Ovary (tissue), 3 donors: Measurements from ENCODE around the gene ZNF549.

ENCODE experiments used
- EP300 ChIP-seq: sonication (generic); formaldehyde crosslinking; IDR thresholded peaks from one replicate; pipeline ENCODE4 v1.6.1; 2017; ENCODE audit warnings: antibody characterized with exemption
- POLR2A ChIP-seq: fragments of 450-650 bp; IDR thresholded peaks from one replicate; pipeline ENCODE4 v1.6.1; 2017; ENCODE audit warnings: antibody characterized with exemption, mild to moderate bottlenecking, moderate library complexity
- TF ChIP-seq, protein P1 (sequence below), 3 donors: fragments of 450-650 bp in 2 of 3; fragments of 200-600 bp in 1 of 3; IDR thresholded peaks; one replicate each; pipeline versions ENCODE4 v1.5.1 to v1.8.0; 2016 to 2022; ENCODE audit warnings: antibody characterized with exemption in 3 of 3, mild to moderate bottlenecking in 1 of 3
- donor health status: DM: no; HTN: no; CAD: no.

DNA sequence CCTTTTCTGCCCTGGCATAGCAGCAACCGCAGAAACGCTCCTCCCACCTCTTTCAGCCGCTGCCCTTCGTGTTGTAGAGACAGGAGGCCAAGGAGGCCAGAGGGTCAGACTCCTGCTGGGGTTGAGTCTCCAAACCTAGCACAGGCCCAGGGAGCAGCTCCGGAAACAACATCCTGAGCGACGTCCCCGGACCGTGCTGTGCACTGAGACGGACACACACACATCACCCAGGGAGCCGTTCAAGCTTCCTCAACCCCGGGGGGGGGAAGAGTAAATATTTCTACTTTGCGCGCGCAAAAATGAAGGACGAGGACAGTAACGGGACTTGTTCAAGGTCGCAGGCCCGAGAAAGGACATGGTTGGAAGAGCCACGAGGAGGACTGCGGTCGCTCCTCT lies 31.9 kb downstream of the ZNF549 start:
- TF ChIP-seq POLR2A (no peak), EP300 (no peak)
- TF ChIP-seq, protein P1, sequence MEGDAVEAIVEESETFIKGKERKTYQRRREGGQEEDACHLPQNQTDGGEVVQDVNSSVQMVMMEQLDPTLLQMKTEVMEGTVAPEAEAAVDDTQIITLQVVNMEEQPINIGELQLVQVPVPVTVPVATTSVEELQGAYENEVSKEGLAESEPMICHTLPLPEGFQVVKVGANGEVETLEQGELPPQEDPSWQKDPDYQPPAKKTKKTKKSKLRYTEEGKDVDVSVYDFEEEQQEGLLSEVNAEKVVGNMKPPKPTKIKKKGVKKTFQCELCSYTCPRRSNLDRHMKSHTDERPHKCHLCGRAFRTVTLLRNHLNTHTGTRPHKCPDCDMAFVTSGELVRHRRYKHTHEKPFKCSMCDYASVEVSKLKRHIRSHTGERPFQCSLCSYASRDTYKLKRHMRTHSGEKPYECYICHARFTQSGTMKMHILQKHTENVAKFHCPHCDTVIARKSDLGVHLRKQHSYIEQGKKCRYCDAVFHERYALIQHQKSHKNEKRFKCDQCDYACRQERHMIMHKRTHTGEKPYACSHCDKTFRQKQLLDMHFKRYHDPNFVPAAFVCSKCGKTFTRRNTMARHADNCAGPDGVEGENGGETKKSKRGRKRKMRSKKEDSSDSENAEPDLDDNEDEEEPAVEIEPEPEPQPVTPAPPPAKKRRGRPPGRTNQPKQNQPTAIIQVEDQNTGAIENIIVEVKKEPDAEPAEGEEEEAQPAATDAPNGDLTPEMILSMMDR (IDR thresholded peaks at IDR 0.05), result no peak
